Mucosa of stomach (tissue), 1 donor: ENCODE measurements around the gene PATJ.

Experiments used
- H3K27me3 ChIP-seq: one replicate; pipeline ENCODE4 v1.7.0; 2013; ENCODE audit warnings: mild to moderate bottlenecking, low read length; ENCODE audit not compliant: control insufficient read depth, insufficient read depth
- H3K36me3 ChIP-seq: one replicate; pipeline ENCODE4 v1.7.0; 2013; ENCODE audit warnings: low read length; ENCODE audit not compliant: control insufficient read depth, insufficient read depth
- H3K4me1 ChIP-seq: one replicate; pipeline ENCODE4 v1.7.0; 2013; ENCODE audit warnings: mild to moderate bottlenecking, low read length; ENCODE audit not compliant: control insufficient read depth, insufficient read depth
- H3K4me3 ChIP-seq: one replicate; pipeline ENCODE4 v1.7.0; 2013; ENCODE audit warnings: low read length
- H3K9ac ChIP-seq: one replicate; pipeline ENCODE4 v1.7.0; 2013; ENCODE audit warnings: mild to moderate bottlenecking, low read length, moderate library complexity
- H3K9me3 ChIP-seq: one replicate; pipeline ENCODE4 v1.7.0; 2013; ENCODE audit warnings: mild to moderate bottlenecking, low read length, moderate library complexity; ENCODE audit not compliant: control insufficient read depth
- donor health status: Pancreatic carcinoma.

Gene PATJ

DNA sequence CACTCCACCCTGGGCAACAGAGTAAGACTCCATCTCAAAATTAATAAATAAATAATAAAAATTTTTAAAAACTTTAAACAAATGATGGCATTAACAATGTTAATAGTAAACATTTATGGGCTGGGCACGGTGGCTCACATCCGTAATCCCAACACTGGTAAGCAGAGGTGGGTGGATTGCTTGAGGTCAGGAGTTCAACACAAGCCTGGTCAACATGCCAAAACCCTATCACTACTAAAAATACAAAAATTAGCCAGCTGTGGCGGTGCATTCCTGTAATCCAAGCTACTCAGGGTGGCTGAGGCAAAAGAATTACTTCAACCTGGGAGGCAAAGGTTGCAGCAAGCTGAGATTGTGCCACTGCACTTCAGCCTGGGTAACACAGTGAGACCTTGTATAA lies 443.4 kb downstream of the PATJ start:
- no peaks in the 10 kb centered on the region for H3K9me3 ChIP-seq
- H3K36me3 ChIP-seq = no peaks in the 10 kb centered on the region
- H3K4me3 ChIP-seq = no peak overlapping the region
- H3K27me3 ChIP-seq = no peaks in the 10 kb centered on the region
- no peak overlapping the region for H3K9ac ChIP-seq
- H3K4me1 ChIP-seq = no peaks in the 10 kb centered on the region

DNA sequence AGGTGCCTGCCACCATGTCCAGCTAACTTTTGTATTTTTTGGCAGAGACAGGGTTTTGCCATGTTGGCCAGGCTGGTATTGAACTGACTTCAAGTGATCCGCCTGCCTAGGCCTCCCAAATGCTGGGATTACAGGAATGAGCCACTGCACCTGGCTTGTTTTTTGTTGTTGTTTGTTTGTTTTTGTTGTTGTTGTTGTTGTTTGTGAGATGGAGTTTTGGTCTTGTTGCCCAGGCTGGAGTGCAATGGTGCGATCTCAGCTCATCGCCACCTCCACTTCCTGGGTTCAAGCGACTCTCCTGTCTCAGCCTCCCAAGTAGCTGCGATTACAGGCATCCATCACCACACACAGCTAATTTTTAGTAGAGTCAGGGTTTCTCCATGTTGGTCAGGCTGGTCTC lies 445.3 kb downstream of the PATJ start:
- H3K4me3 ChIP-seq = no peak overlapping the region
- H3K36me3 ChIP-seq = no peaks in the 10 kb centered on the region
- H3K4me1 ChIP-seq = no peaks in the 10 kb centered on the region
- H3K9ac ChIP-seq = no peak overlapping the region
- no peaks in the 10 kb centered on the region for H3K27me3 ChIP-seq
- no peaks in the 10 kb centered on the region for H3K9me3 ChIP-seq

DNA sequence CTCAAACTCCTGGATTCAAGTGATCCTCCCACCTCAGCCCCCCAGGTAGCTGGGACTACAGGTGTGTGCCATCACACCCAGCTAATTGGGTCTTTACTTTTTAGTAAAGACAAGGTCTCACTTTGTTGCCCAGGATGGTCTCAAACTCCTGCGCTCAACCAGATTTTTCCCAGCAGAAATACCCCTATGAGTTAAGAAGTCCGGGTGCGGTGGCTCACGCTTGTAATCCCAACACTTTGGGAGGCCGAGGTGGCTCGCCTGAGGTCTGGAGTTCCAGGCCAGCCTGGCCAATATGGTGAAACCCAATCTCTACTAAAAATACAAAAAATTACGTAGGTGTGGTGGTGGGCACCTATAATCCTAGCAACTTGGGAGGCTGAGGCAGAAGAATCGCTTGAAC lies 445.8 kb downstream of the PATJ start:
- H3K9ac ChIP-seq = no peak overlapping the region
- H3K4me3 ChIP-seq = no peak overlapping the region
- H3K36me3 ChIP-seq = no peaks in the 10 kb centered on the region
- H3K9me3 ChIP-seq = no peaks in the 10 kb centered on the region
- no peaks in the 10 kb centered on the region for H3K4me1 ChIP-seq
- no peaks in the 10 kb centered on the region for H3K27me3 ChIP-seq

DNA sequence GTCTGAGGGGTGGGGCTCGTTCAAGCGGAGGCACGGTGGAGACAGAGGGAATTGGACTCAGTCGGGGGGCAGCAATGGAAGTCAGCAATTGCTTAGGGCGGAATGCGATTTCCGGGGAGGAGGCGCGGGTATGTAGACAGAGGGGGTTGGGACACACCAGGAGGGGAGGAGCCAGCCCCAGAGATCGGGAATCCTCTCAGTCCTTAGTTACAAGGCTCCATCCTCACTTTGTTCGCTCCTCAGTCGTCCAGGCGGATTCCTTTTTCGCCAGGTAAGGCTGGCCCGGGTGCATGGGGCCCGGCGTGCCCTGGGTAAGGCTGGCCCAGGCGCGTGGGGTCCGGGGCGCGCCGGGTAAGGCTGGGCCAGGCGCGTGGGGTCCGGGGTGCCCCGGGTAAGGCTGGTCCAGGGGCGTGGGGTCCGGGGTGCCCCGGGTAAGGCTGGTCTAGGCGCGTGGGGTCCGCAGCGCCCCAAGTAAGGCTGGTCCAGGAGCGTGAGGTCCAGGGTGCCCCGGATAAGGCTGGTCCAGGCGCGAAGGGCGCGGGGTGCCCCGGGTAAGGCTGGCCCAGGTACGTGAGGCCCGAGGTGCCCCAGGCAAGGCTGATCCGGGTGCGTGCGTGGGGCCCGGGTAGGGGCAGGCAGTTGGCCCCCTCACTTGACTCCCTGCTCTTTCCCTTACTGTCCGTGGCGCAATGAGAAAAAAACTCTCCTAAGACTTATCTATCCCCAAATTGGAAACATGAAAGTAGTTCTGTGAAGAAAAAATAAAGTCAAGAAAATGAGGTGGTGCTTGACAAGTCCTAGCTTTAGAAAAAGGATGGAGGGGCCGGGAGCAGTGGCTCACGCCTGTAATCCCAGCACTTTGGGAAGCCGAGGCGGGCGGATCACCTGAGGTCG lies 452.6 kb downstream of the PATJ start, which contains the start of gene L1TD1:
Gene L1TD1 (plus strand): TSS at position 199 of the 894 bp plus-strand sequence. CDS start 11,780 bp downstream, outside the sequence.
- H3K4me3 ChIP-seq = no peak within 1 kb of the TSS
- peaks cover 15% of the 10 kb centered on the region for H3K27me3 ChIP-seq
- no peaks in the 10 kb centered on the region for H3K4me1 ChIP-seq
- H3K36me3 ChIP-seq = no peaks in the 10 kb centered on the region
- H3K9me3 ChIP-seq = no peaks in the 10 kb centered on the region
- H3K9ac ChIP-seq = no peak within 1 kb of the TSS

DNA sequence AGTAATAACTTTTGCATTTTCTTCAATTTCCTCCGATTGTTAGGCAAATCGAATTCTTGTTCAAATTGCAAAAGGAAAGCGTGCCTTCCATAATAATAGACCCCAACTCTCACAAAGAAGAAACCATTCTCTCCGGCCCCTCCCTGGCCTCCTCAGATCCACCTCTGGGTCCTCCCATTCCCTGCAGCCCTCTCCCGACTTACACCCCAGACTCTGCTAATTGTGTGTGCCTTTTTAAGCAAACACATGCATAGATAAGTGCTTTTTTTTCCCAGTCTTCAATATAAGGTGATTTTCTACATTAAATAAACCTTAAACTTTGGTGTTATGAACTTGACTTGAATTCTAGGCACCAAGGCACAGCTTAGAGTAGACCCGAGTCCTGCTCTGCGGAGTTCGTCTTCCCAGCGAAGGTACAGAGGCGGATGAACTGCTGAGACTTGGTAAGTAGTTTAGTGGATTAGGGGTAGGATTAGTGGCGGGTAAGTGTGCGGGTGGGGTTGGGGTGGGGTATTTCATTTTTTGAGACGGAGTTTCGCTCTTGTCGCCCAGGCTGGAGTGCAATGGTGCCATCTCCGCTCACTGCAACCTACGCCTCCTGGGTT lies 453.9 kb downstream of the PATJ start:
- Histone ChIP-seq H3K4me3 (no peak overlapping the region), H3K36me3 (no peaks in the 10 kb centered on the region), H3K9ac (no peak overlapping the region), H3K9me3 (no peaks in the 10 kb centered on the region), H3K4me1 (no peaks in the 10 kb centered on the region), H3K27me3 (peaks cover 15% of the 10 kb centered on the region)

DNA sequence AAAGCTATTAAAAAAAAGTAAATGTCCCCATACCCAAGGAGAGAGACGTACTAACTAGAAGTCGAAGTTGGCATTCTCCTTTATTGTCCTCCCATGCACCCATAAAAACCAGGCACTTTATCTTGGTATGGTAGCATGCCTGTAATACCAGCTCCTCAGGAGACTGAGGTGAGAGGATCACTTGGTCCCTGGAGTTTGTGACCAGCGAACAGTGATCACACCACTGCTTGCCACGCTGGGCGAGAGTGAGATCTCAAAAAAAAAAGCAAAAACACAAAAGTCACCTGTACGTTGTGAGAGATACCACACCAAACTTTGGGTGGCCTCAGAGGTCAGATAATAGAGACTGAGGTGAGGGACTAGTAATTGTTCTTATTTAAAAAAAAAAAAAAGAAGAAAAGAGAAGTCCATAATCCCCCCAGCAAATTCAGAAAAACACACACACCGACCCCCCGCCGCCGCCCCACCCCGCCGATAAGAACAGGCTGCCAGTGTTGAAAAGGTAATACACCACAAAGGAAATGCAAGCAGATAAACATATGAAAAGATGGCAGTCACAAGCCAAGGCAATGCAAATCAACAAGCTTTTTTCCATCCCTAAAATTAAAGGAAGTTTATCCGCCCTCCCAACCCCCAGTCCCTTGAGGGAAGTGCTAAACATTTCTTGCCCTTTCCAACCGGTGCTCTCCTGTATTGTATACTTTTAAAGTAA lies 455.9 kb downstream of the PATJ start:
- H3K4me3 ChIP-seq = no peak overlapping the region
- H3K9ac ChIP-seq = no peak overlapping the region
- peaks cover 15% of the 10 kb centered on the region for H3K27me3 ChIP-seq
- no peaks in the 10 kb centered on the region for H3K36me3 ChIP-seq
- no peaks in the 10 kb centered on the region for H3K4me1 ChIP-seq
- H3K9me3 ChIP-seq = no peaks in the 10 kb centered on the region

DNA sequence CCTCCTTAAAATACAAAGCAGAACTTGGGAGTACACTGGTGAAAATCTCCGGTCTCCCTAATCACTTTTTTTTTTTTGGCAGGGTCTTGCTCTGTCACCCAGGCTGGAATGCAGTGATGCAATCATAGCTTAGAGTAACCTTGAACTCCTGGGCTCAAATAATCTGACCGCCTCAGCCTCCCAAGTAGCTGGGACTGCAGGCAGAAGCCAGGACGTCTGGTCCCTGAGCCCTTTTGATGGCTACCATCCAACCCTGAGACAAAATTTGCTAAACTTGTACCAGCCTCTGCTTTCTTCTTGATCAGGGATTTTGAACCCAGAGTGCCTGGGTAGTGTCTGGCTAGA lies 456.5 kb downstream of the PATJ start:
- Histone ChIP-seq H3K4me1 (no peaks in the 10 kb centered on the region), H3K36me3 (no peaks in the 10 kb centered on the region), H3K27me3 (peaks cover 15% of the 10 kb centered on the region), H3K9ac (no peak overlapping the region), H3K9me3 (no peaks in the 10 kb centered on the region), H3K4me3 (no peak overlapping the region)

DNA sequence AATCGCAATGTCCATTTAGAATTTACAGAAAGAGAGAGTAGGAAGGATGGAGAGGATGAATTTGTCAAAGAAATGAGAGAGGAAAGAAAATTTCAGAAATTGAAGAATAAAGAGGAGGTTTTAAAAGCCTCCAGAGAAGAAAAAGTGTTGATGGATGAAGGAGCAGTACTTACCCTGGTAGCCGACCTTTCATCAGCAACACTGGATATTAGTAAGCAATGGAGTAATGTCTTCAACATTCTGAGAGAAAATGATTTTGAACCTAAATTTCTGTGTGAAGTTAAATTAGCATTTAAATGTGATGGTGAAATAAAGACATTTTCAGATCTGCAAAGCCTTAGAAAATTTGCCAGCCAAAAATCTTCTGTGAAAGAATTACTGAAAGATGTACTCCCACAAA lies 464.9 kb downstream of the PATJ start:
- no peaks in the 10 kb centered on the region for H3K27me3 ChIP-seq
- no peak overlapping the region for H3K4me3 ChIP-seq
- H3K4me1 ChIP-seq = no peaks in the 10 kb centered on the region
- no peak overlapping the region for H3K9ac ChIP-seq
- H3K9me3 ChIP-seq = no peaks in the 10 kb centered on the region
- H3K36me3 ChIP-seq = no peaks in the 10 kb centered on the region

DNA sequence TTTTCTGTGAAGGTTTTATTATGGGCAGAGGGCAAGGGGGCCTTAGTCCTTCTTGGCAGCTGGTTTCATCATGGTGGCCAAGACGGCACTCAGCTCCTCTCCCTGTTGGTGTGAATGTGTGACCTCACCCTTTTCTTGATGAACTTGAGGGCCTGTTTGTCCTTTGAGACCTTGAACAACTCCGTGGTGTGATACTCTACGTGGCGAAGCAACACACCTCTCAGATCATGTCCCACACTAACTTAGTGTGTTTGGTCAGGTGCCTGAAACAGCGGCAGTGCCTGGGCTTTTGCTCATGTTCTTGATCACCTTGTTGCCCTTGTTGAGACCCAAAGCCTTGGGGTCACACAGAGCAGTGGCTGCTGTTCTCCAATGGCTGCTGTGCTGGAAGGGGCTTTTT lies 465.8 kb downstream of the PATJ start:
- Histone ChIP-seq H3K4me1 (no peaks in the 10 kb centered on the region), H3K9me3 (no peaks in the 10 kb centered on the region), H3K36me3 (no peaks in the 10 kb centered on the region), H3K4me3 (no peak overlapping the region), H3K27me3 (no peaks in the 10 kb centered on the region), H3K9ac (no peak overlapping the region)

DNA sequence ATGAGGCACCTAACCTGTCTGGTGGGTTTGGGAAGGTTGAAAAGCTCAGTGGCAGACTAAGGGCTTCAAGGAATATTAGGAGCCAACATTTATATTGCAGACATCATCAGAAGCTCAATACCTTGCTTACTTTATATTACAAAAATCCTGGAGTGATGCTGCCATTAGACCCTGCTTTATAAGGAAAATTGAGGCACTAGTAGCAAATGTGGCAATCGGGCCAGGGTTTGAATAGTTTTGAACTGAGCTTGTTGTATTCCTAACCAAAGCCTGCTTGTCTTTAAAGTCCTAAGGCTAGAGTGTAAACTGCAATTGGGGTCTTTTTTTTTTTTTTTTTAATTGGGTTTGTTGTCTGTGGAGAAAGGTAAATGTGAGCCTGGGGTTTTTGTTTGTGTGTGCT lies 466.7 kb downstream of the PATJ start:
- Histone ChIP-seq H3K9ac (no peak overlapping the region), H3K4me1 (no peaks in the 10 kb centered on the region), H3K9me3 (no peaks in the 10 kb centered on the region), H3K4me3 (no peak overlapping the region), H3K27me3 (no peaks in the 10 kb centered on the region), H3K36me3 (no peaks in the 10 kb centered on the region)

DNA sequence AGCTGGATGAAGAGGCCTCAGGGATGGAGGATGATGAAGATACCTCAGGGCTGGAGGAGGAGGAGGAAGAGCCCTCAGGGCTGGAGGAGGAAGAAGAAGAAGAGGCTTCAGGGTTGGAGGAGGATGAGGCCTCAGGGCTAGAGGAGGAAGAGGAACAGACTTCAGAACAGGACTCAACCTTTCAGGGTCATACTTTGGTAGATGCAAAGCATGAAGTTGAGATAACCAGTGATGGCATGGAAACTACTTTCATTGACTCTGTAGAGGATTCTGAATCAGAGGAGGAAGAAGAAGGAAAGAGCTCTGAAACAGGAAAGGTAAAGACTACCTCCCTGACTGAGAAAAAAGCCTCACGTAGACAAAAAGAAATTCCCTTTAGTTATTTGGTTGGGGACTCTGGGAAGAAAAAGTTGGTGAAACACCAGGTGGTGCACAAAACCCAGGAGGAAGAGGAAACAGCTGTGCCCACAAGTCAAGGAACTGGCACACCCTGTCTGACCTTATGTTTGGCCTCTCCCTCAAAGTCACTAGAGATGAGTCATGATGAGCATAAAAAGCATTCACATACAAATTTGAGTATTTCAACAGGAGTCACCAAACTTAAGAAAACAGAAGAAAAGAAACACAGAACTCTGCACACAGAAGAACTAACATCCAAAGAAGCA lies 467.8 kb downstream of the PATJ start:
- no peaks in the 10 kb centered on the region for H3K27me3 ChIP-seq
- H3K9me3 ChIP-seq = no peaks in the 10 kb centered on the region
- no peak overlapping the region for H3K4me3 ChIP-seq
- no peak overlapping the region for H3K9ac ChIP-seq
- H3K36me3 ChIP-seq = no peaks in the 10 kb centered on the region
- H3K4me1 ChIP-seq = no peaks in the 10 kb centered on the region

DNA sequence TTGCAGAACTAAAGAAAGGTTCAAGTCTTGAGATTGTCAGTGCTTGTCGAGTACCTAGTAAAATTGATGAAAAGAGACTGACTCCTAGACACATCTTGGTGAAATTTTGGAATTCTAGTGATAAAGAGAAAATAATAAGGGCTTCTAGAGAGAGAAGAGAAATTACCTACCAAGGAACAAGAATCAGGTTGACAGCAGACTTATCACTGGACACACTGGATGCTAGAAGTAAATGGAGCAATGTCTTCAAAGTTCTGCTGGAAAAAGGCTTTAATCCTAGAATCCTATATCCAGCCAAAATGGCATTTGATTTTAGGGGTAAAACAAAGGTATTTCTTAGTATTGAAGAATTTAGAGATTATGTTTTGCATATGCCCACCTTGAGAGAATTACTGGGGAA lies 468.7 kb downstream of the PATJ start:
- no peaks in the 10 kb centered on the region for H3K27me3 ChIP-seq
- no peak overlapping the region for H3K9ac ChIP-seq
- H3K4me3 ChIP-seq = no peak overlapping the region
- no peaks in the 10 kb centered on the region for H3K9me3 ChIP-seq
- no peaks in the 10 kb centered on the region for H3K36me3 ChIP-seq
- no peaks in the 10 kb centered on the region for H3K4me1 ChIP-seq
